ENCODE measurements around the gene SERPINB5.

SERPINB5 gene

GRCh38 chr18:63464434-63464833 lies 12.3 kb upstream of the SERPINB5 start:
- H3K4me3 ChIP-seq (replicated peaks; ENCODE audit: low read depth, low read length) = no peak overlapping the region
- DNase-seq (ENCODE audit: low read depth) = no peak
- TF ChIP-seq, protein P1, sequence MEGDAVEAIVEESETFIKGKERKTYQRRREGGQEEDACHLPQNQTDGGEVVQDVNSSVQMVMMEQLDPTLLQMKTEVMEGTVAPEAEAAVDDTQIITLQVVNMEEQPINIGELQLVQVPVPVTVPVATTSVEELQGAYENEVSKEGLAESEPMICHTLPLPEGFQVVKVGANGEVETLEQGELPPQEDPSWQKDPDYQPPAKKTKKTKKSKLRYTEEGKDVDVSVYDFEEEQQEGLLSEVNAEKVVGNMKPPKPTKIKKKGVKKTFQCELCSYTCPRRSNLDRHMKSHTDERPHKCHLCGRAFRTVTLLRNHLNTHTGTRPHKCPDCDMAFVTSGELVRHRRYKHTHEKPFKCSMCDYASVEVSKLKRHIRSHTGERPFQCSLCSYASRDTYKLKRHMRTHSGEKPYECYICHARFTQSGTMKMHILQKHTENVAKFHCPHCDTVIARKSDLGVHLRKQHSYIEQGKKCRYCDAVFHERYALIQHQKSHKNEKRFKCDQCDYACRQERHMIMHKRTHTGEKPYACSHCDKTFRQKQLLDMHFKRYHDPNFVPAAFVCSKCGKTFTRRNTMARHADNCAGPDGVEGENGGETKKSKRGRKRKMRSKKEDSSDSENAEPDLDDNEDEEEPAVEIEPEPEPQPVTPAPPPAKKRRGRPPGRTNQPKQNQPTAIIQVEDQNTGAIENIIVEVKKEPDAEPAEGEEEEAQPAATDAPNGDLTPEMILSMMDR (IDR thresholded peaks at IDR 0.05; ENCODE audit: low read length, missing control alignments) = no peak

GRCh38 chr18:63465059-63465458 lies 11.7 kb upstream of the SERPINB5 start:
- TF ChIP-seq, protein P1 (IDR thresholded peaks at IDR 0.05; ENCODE audit: low read length, missing control alignments) = no peak
- no peak for DNase-seq (ENCODE audit: low read depth)
- H3K4me3 ChIP-seq (replicated peaks; ENCODE audit: low read depth, low read length) = no peak overlapping the region

DNA sequence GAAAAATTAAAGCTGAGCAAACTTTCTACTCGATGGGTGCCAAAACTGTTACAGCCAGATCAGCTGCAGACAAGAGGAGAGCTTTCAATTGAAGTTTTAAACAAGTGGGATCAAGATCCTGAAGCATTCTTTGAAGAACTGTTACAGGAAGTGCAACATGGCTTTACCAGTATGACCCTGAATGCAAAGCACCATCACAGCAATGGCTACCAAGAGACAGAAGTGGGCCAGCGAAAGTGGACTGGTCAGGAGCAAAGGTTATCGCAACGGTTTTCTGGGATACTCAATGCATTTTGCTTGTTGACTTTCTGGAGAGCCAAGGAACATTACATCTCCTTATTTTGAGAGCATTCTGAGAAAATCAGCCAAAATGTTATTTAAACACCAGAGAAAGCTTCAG lies 9.1 kb upstream of the SERPINB5 start:
- H3K4me3 ChIP-seq (replicated peaks; ENCODE audit: low read depth, low read length) = no peak overlapping the region
- no peak for DNase-seq (ENCODE audit: low read depth)
- TF ChIP-seq, protein P1 (IDR thresholded peaks at IDR 0.05; ENCODE audit: low read length, missing control alignments) = no peak

- H3K4me3 ChIP-seq (replicated peaks; ENCODE audit: low read depth, low read length) = no peak overlapping the region
- DNase-seq (ENCODE audit: low read depth) = no peak
- TF ChIP-seq, protein P1 (IDR thresholded peaks at IDR 0.05; ENCODE audit: low read length, missing control alignments) = no peak
These were observed 8.2 kb upstream of the SERPINB5 start for GRCh38 chr18:63468575-63468974.

- H3K4me3 ChIP-seq (replicated peaks; ENCODE audit: low read depth, low read length) = no peak overlapping the region
- no peak for DNase-seq (ENCODE audit: low read depth)
- TF ChIP-seq, protein P1 (IDR thresholded peaks at IDR 0.05; ENCODE audit: low read length, missing control alignments) = no peak
These were observed 6.0 kb upstream of the SERPINB5 start for GRCh38 chr18:63470751-63471150.

DNA sequence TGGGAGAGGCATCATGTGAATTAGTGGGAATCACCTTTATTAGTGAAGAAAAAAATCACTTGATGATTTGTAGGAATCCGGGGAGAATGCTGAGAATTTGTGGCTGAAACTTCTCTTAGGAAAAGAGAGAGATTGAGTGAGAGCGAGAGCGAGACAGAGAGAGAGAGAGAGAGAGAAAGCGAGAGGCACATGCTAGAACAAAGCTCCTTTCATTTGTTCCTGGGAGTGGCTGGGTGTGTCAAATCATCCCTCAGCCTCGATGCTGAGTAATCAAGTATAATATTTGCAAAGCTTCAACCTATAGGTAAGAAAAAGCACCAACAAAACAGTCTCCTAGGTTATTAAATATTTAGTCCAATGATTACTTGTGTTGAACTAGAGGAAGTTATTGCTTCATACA lies 4.4 kb upstream of the SERPINB5 start:
- H3K4me3 ChIP-seq (replicated peaks; ENCODE audit: low read depth, low read length) = no peak overlapping the region
- TF ChIP-seq, protein P1 (IDR thresholded peaks at IDR 0.05; ENCODE audit: low read length, missing control alignments) = no peak
- no peak for DNase-seq (ENCODE audit: low read depth)

GRCh38 chr18:63477200-63477599 lies 442 bp downstream of the SERPINB5 start:
- no peak overlapping the region for H3K4me3 ChIP-seq (replicated peaks; ENCODE audit: low read depth, low read length)
- DNase-seq (ENCODE audit: low read depth) = no peak
- TF ChIP-seq, protein P1 (IDR thresholded peaks at IDR 0.05; ENCODE audit: low read length, missing control alignments) = no peak
